Kidney epithelial cell (primary cell): ENCODE data around the gene IMMP2L. TPM values are rescaled to one million over a fixed set of nuclear protein-coding genes. Genes with fewer than 3 reads are reported as not detected.

Experiments used
- DNase-seq: peaks from one replicate; pipeline ENCODE4 v3.0.0-alpha.2; 2010; ENCODE audit warnings: low read depth
- H3K27me3 ChIP-seq: 2 replicates; pipeline ENCODE4 v1.6.0; 2011; ENCODE audit warnings: low read length; ENCODE audit not compliant: control insufficient read depth, insufficient read depth
- H3K36me3 ChIP-seq: 2 replicates; pipeline ENCODE4 v1.5.1; 2011; ENCODE audit warnings: low read length; ENCODE audit not compliant: control insufficient read depth, insufficient read depth
- H3K4me3 ChIP-seq: 2 replicates; pipeline ENCODE4 v1.5.1; 2011; ENCODE audit warnings: low read depth, mild to moderate bottlenecking, control low read depth, low read length
- CTCF ChIP-seq: IDR thresholded peaks from 2 replicates; pipeline ENCODE4 v1.5.1; 2011; ENCODE audit warnings: mild to moderate bottlenecking, moderate library complexity, low read length, control low read depth, inconsistent platforms; ENCODE audit not compliant: insufficient read depth, poor library complexity, severe bottlenecking
- total RNA-seq: library from RNA; depleted of rRNA; stranded (reverse); fragments of >200 nt; gene quantifications from 2 replicates; pipeline ENCODE4 v1.2.3, GENCODE V29; 2015

Gene IMMP2L
- total RNA-seq, 1 donor from 2014 or later: 30.8 TPM

- TF ChIP-seq CTCF: no peak
Measured at GRCh38 chr7:111104710-111105109, 457.6 kb downstream of the IMMP2L start.

GRCh38 chr7:111103678-111104274, 458.5 kb downstream of the IMMP2L start:
- Histone ChIP-seq H3K36me3 (no peaks in the 10 kb centered on the region), H3K27me3 (no peaks in the 10 kb centered on the region), H3K4me3 (no peak overlapping the region)
- DNase-seq: no peak
- TF ChIP-seq CTCF: no peak

More at GRCh38 chr7:111104710-111105109, 457.6 kb downstream of the IMMP2L start:
- Histone ChIP-seq H3K27me3 (no peaks in the 10 kb centered on the region), H3K4me3 (no peak overlapping the region), H3K36me3 (no peaks in the 10 kb centered on the region)
- no peak for DNase-seq

- Histone ChIP-seq H3K4me3 (no peak overlapping the region), H3K36me3 (no peaks in the 10 kb centered on the region), H3K27me3 (no peaks in the 10 kb centered on the region)
- no peak for DNase-seq
- TF ChIP-seq CTCF: no peak
Measured at GRCh38 chr7:111103136-111103535, 459.2 kb downstream of the IMMP2L start.

- TF ChIP-seq CTCF: no peak
- Histone ChIP-seq H3K36me3 (no peaks in the 10 kb centered on the region), H3K4me3 (no peak overlapping the region), H3K27me3 (no peaks in the 10 kb centered on the region)
- no peak for DNase-seq
Measured at GRCh38 chr7:111101856-111102646, 460.2 kb downstream of the IMMP2L start.

GRCh38 chr7:111098926-111099250, 463.4 kb downstream of the IMMP2L start:
- DNase-seq: no peak
- H3K4me3 ChIP-seq: no peak overlapping the region
- no peaks in the 10 kb centered on the region for H3K36me3 ChIP-seq
- no peak for TF ChIP-seq CTCF
- no peaks in the 10 kb centered on the region for H3K27me3 ChIP-seq
